ENCODE measurements around the gene SSPN.

GRCh38 chr12:26172013-26172412 is 23.4 kb upstream of the SSPN start:
- TF ChIP-seq, protein P1, sequence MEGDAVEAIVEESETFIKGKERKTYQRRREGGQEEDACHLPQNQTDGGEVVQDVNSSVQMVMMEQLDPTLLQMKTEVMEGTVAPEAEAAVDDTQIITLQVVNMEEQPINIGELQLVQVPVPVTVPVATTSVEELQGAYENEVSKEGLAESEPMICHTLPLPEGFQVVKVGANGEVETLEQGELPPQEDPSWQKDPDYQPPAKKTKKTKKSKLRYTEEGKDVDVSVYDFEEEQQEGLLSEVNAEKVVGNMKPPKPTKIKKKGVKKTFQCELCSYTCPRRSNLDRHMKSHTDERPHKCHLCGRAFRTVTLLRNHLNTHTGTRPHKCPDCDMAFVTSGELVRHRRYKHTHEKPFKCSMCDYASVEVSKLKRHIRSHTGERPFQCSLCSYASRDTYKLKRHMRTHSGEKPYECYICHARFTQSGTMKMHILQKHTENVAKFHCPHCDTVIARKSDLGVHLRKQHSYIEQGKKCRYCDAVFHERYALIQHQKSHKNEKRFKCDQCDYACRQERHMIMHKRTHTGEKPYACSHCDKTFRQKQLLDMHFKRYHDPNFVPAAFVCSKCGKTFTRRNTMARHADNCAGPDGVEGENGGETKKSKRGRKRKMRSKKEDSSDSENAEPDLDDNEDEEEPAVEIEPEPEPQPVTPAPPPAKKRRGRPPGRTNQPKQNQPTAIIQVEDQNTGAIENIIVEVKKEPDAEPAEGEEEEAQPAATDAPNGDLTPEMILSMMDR (IDR thresholded peaks at IDR 0.05), result no peak
- TF ChIP-seq POLR2AphosphoS5 (IDR thresholded peaks at IDR 0.05) (no peak), POLR2A (IDR thresholded peaks at IDR 0.05) (no peak), EP300 (IDR thresholded peaks at IDR 0.05) (no peak)
